B cell (primary cell): ENCODE results near the gene EDN3.

Source experiments
- EZH2 ChIP-seq: IDR thresholded peaks from 2 replicates; pipeline ENCODE4 v1.6.1; 2012; ENCODE audit warnings: borderline replicate concordance, low read depth, mild to moderate bottlenecking, moderate library complexity, low read length; ENCODE audit not compliant: insufficient read depth, poor library complexity, severe bottlenecking
- TF ChIP-seq, protein P1 (sequence below): fragments of 200-600 bp; IDR thresholded peaks from one replicate; pipeline ENCODE4 v1.8.0; 2022; ENCODE audit warnings: antibody characterized with exemption, mild to moderate bottlenecking

DNA sequence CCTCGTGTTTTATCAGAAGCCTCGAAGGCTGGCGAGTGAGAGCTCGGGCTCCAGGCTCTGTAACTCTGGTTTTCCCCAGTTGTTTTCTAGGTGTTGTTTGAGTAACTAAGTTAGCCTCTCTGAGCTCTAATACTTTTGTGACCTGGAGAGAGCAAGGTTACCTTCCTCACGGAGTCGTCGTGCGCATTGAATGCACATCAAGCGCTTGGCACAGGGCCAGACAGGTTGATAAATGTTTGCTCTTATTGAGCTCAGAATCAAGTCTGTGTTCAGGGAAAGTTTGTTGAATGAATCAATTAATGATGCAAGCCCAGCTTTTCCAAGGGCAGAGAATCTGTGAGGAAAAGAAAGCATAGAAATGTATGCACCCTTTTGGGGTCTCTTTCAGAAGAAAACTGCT, 33.5 kb downstream of the EDN3 start:
- TF ChIP-seq, protein P1, sequence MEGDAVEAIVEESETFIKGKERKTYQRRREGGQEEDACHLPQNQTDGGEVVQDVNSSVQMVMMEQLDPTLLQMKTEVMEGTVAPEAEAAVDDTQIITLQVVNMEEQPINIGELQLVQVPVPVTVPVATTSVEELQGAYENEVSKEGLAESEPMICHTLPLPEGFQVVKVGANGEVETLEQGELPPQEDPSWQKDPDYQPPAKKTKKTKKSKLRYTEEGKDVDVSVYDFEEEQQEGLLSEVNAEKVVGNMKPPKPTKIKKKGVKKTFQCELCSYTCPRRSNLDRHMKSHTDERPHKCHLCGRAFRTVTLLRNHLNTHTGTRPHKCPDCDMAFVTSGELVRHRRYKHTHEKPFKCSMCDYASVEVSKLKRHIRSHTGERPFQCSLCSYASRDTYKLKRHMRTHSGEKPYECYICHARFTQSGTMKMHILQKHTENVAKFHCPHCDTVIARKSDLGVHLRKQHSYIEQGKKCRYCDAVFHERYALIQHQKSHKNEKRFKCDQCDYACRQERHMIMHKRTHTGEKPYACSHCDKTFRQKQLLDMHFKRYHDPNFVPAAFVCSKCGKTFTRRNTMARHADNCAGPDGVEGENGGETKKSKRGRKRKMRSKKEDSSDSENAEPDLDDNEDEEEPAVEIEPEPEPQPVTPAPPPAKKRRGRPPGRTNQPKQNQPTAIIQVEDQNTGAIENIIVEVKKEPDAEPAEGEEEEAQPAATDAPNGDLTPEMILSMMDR = no peak
- no peak for TF ChIP-seq EZH2
